ENCODE data around the gene PRR5L. TPM values are rescaled to one million over a fixed set of nuclear protein-coding genes. Genes with fewer than 3 reads are reported as not detected.
A peak's percentile ranks its signal among the peaks of the same experiment; 100 is the strongest.

The PRR5L gene
- total and polyA plus RNA-seq, 7 donors = 3.3 to 105 (median 11.9) TPM

GRCh38 chr11:36403661-36404060 lies 107.6 kb downstream of the PRR5L start:
- intact Hi-C loops (cut with DNase I) = no loop called here
- H3K36me3 ChIP-seq = no peaks in the 10 kb centered on the region
- H3K4me3 ChIP-seq = no peak overlapping the region
- H3K27ac ChIP-seq = no peak overlapping the region
- H3K27me3 ChIP-seq = no peaks in the 10 kb centered on the region
- H3K9me3 ChIP-seq = no peaks in the 10 kb centered on the region
- no peaks in the 10 kb centered on the region for H3K4me1 ChIP-seq
- no peak for TF ChIP-seq POLR2A (IDR thresholded peaks at IDR 0.05)
- 12 to 70% methylated on average over 1 of the region's 1 CpG for WGBS, 2 donors
- no peak for DNase-seq

- TF ChIP-seq POLR2A (IDR thresholded peaks at IDR 0.05) (no peak), EP300 (IDR thresholded peaks at IDR 0.05) (no peak), POLR2AphosphoS5 (IDR thresholded peaks at IDR 0.05) (no peak)
- TF ChIP-seq, protein P1, sequence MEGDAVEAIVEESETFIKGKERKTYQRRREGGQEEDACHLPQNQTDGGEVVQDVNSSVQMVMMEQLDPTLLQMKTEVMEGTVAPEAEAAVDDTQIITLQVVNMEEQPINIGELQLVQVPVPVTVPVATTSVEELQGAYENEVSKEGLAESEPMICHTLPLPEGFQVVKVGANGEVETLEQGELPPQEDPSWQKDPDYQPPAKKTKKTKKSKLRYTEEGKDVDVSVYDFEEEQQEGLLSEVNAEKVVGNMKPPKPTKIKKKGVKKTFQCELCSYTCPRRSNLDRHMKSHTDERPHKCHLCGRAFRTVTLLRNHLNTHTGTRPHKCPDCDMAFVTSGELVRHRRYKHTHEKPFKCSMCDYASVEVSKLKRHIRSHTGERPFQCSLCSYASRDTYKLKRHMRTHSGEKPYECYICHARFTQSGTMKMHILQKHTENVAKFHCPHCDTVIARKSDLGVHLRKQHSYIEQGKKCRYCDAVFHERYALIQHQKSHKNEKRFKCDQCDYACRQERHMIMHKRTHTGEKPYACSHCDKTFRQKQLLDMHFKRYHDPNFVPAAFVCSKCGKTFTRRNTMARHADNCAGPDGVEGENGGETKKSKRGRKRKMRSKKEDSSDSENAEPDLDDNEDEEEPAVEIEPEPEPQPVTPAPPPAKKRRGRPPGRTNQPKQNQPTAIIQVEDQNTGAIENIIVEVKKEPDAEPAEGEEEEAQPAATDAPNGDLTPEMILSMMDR (IDR thresholded peaks at IDR 0.05) = no peak
- Histone ChIP-seq H3K27me3 (no peaks in the 10 kb centered on the region), H3K9me3 (no peaks in the 10 kb centered on the region), H3K36me3 (no peaks in the 10 kb centered on the region), H3K27ac (no peak overlapping the region), H3K4me3 (no peak overlapping the region), H3K4me1 (no peaks in the 10 kb centered on the region)
- intact Hi-C loops (cut with DNase I) = no loop called here
- 84 to 88% methylated on average over 3 of the region's 3 CpGs for WGBS, 2 donors
- DNase-seq = no peak
Observed at GRCh38 chr11:36404831-36405230, 108.7 kb downstream of the PRR5L start.

DNA sequence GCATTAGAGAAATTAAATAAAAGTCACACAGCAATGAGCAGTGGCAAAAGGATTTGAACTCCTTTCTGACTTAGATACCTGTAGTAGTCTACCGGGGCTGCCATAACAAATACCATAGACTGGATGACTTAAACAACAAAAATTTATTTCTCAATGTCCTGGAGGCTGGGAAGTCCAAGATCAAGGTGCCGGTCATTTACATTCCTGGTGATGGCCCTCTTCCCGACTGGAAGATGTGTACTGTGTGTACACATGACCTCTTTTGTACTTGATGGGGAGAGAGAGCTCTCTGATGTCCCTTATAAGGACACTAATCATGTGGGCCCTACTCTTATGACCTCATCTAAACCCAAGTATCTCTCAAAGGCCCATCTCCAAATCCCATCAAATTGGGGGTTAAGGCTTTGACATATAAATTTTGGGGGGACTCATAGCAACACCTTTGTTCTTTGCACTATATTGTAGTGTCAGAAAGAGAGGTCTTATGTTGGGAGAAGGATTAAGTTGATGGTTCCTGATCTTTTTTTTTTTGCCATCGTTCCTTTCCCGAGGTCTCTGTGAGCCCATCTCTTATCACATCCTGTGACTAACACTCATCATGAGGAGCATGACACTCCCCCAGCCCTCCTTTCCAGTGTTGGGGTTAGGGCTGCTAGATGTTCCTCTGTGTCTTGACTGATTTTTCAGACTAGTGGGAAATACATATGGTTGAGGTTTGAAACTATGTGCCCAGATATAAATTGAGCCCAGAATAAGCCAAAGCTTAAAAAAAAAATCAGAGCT lies 109.7 kb downstream of the PRR5L start:
- Histone ChIP-seq H3K4me3 (no peak overlapping the region), H3K9me3 (no peaks in the 10 kb centered on the region), H3K4me1 (no peaks in the 10 kb centered on the region), H3K36me3 (no peaks in the 10 kb centered on the region), H3K27me3 (no peaks in the 10 kb centered on the region), H3K27ac (no peak overlapping the region)
- DNase-seq = no peak
- TF ChIP-seq, protein P1 (IDR thresholded peaks at IDR 0.05) = no peak
- no peak for TF ChIP-seq POLR2AphosphoS5 (IDR thresholded peaks at IDR 0.05)
- TF ChIP-seq EP300 (IDR thresholded peaks at IDR 0.05) = no peak
- no peak for TF ChIP-seq POLR2A (IDR thresholded peaks at IDR 0.05)
- WGBS, 2 donors = 79 to 87% methylated on average over 5 of the region's 5 CpGs
- intact Hi-C loops (cut with DNase I) = no loop called here

DNA sequence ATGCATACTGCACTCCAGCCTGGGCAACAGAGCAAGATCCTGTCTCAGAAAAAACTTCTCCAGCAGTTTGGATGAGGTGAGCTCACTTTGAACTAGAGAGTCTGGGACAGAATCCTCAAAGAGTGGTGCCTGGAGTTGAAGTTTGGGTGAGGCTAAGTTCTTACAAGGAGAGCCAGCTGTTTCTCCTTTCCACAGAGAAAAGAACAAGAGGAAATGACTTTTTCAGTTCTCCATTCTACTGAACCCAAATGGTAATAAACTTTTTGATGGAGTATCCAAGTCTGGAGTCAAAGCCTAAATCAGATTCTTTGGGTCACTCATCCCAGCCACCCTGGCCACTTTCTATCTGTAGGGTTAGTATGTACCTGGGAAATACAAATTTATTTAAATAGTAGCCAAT lies 111.3 kb downstream of the PRR5L start:
- intact Hi-C loops (cut with DNase I) = no loop called here
- DNase-seq = no peak
- no peak overlapping the region for H3K27ac ChIP-seq
- no peaks in the 10 kb centered on the region for H3K4me1 ChIP-seq
- no peaks in the 10 kb centered on the region for H3K9me3 ChIP-seq
- H3K27me3 ChIP-seq = no peaks in the 10 kb centered on the region
- TF ChIP-seq EP300 (IDR thresholded peaks at IDR 0.05) = no peak
- no peak for TF ChIP-seq POLR2AphosphoS5 (IDR thresholded peaks at IDR 0.05)
- TF ChIP-seq, protein P1 (IDR thresholded peaks at IDR 0.05) = no peak
- no peak for TF ChIP-seq POLR2A (IDR thresholded peaks at IDR 0.05)
- no peaks in the 10 kb centered on the region for H3K36me3 ChIP-seq
- no peak overlapping the region for H3K4me3 ChIP-seq

DNA sequence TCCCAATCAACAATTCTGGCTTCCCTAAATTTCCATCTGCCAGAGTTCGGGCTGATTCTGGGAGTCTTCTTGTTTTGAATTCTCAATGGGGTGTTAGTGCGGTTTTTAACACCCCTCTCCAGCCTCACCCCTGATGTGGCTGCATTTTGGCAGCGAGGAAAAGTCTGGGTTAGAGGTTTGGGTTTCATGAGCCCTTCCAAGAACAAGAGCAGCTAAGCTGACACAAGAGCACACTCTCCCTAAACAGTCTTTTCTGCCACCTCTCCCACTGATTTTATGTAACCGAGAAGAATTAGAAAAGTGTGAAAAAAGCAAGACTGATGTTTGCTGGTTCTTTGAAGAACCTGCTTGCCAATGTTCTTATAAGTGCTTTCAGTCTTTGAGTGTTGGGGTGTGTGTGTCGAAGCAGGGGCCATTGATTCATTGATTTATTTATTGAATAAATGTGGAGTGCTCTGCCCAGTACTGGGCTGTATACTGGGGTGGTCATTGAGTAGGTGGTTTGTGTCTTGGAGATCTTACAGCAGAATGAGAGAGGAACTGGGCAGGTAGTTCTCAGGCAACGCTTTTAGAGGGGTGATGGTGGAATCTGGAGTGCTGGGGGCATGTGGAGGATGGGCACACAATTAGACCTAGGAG lies 112.5 kb downstream of the PRR5L start:
- TF ChIP-seq, protein P1 (IDR thresholded peaks at IDR 0.05) = no peak
- TF ChIP-seq POLR2A (IDR thresholded peaks at IDR 0.05) = no peak
- TF ChIP-seq POLR2AphosphoS5 (IDR thresholded peaks at IDR 0.05) = no peak
- no peak for TF ChIP-seq EP300 (IDR thresholded peaks at IDR 0.05)
- intact Hi-C loops (cut with DNase I) = no loop called here
- H3K9me3 ChIP-seq = no peaks in the 10 kb centered on the region
- WGBS, 2 donors = 56 to 79% methylated on average over 6 of the region's 6 CpGs
- H3K4me3 ChIP-seq = no peak overlapping the region
- no peak for DNase-seq
- no peaks in the 10 kb centered on the region for H3K27me3 ChIP-seq
- no peaks in the 10 kb centered on the region for H3K36me3 ChIP-seq
- peak overlapping the region in 1 of 4 donors; percentile 7 for H3K27ac ChIP-seq
- peaks cover 0 to 5% (median 0%) of the 10 kb centered on the region in 4 donors for H3K4me1 ChIP-seq

All from sigmoid colon (tissue), 7 donors.